Limb (tissue), 2 donors: ENCODE results near the gene NVL.
A peak's percentile ranks its signal among the peaks of the same experiment; 100 is the strongest.
"Not testable (repeated sequence)": the region's sequence is repeated elsewhere in the genome, so short reads cannot be mapped to it uniquely, and the experiment has no call there.

ENCODE experiments used
- DNase-seq, 2 donors: peaks; one replicate each; pipeline ENCODE4 v3.0.0-alpha.2; 2016; ENCODE audit errors: extremely low spot score in 2 of 2

The NVL gene

DNA sequence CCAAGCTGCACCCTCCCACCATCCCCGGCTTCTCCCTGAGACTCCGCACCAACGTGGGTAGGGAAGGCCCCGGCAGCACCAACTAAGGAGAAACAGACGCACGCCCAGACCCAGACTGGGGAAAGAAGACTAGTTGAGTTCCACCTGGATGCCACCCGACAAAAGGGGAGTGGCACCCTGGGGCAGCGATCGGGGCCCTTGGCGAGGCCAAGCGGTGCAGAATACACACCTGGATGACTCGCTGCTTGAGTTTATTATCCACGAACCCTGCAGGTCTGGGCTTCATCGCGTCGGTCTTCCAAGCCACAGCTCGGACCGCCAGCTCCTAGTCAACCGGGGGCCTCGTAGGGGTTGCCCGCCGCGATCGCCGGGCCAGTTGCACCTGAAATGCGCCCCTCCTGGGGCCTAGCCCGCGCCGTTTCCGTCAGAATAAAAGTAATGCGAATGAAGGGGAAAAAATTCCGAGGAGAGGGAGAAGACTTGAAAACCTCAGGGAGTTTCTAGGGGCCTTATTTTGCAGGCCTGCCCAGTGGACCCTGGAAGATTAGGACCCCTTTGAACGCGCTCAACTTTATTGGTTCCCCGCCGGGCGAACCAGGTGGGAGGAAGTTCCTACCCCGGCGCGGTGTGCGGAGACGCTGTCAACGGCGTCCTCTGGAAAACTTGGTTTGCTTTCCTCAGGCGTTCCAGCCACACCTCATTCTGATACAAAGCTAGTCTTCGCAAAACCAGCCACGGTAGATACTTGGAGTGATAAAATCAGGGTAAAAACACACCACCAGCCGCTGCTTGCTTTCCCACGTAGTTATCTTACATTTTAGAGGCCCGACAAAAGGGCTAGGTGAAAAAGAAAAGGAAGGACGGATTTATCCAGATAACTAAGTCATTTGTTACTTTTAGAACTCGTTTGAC is at the start of gene NVL:
Gene NVL, minus strand, starts transcription at position 331 of the 912 bp plus-strand sequence. Its CDS starts 45 bp downstream, at position 286.
- DNase-seq = peak; percentile 90 to 93

GRCh38 chr1:224378855-224379631 is 49.1 kb upstream of the NVL start:
- DNase-seq = no peak

- DNase-seq = no peak
Observed at GRCh38 chr1:224377676-224378006, 47.7 kb upstream of the NVL start.

GRCh38 chr1:224375059-224375458 is 45.1 kb upstream of the NVL start:
- DNase-seq = no peak

- no peak for DNase-seq
Observed at GRCh38 chr1:224373008-224373590, 43.1 kb upstream of the NVL start.

DNA sequence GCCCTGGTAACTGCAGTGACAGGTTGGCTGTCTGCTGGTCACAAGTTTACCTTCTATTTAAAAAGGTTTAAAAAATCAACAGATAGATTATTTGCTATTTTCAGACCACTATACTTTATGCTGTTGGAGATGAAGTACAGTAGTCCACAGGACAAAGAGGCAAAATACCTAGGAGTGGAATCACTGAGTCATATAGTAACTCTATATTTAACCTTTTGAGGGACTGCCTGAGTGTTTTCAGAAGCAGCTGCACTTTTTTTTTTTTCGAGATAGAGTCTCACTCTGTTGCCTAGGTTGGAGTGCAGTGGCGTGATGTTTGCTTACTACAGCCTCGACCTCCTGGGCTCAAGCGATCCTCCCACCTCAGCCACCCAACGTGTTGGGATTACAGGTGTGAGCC is 38.4 kb upstream of the NVL start:
- no peak for DNase-seq

- no peak for DNase-seq
Observed at GRCh38 chr1:224359207-224359606, 29.2 kb upstream of the NVL start.

GRCh38 chr1:224358237-224358636 is 28.3 kb upstream of the NVL start:
- no peak for DNase-seq

- DNase-seq = no peak
Observed at GRCh38 chr1:224357626-224358124, 27.7 kb upstream of the NVL start.

GRCh38 chr1:224356685-224357625 is 27.0 kb upstream of the NVL start, which contains the start of gene CNIH4:
TSS of gene CNIH4 (plus strand) at chr1:224356879. CDS start at chr1:224356925, 46 bp downstream.
- DNase-seq = peak; percentile 90 to 97

- no peak for DNase-seq
Observed at GRCh38 chr1:224353975-224354925, 24.3 kb upstream of the NVL start.

DNA sequence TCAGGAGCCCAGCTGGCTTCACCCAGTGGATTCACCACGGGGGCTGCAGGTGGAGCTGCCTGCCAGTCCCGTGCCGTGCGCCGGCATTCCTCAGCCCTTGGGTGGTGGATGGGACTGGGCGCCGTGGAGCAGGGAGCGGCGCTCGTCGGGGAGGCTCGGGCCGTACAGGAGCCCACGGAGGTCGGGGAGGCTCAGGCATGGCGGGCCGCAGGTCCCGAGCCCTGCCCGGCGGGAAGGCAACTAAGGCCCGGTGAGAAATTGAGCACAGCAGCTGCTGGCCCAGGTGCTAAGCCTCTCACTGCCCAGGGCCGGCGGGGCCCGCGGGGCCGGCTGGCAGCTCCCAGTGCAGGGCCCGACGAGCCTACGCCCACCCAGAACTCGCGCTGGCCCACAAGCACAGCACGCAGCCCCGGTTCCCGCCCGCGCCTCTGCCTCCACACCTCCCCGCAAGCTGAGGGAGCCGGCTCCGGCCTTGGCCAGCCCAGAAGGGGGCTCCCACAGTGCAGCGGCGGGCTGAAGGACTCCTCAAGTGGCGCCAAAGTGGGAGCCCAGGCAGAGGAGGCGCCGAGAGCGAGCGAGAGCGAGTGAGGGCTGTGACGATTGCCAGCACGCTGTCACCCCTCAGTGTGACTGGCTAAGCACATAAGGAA is 22.6 kb upstream of the NVL start:
- DNase-seq = not testable (repeated sequence)

- DNase-seq = not testable (repeated sequence)
Observed at GRCh38 chr1:224349716-224350115, 19.7 kb upstream of the NVL start.

GRCh38 chr1:224348137-224348536 is 18.2 kb upstream of the NVL start:
- DNase-seq = no peak

DNA sequence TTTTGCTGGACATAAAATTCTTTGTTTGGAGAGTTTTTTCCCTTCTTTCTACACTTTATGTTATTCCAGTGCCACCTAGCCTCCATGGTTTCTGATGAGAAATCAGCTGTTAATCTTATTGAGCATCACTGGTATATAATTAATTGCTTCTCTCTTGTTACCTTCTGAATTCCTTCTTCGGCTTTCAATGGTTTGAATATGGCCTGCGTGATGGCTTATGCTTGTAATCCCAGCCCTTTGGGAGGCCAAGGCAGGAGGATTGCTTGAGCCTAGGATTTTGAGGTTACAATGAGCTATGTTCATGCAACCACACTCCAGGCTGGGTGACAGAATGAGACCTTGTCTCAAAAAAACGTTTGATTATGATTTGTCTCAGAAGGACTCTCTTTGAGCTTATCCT is 13.7 kb upstream of the NVL start:
- no peak for DNase-seq

GRCh38 chr1:224340453-224341384 is 10.7 kb upstream of the NVL start:
- DNase-seq = peak in 1 of 2 donors; percentile 41

GRCh38 chr1:224339442-224340033 is 9.6 kb upstream of the NVL start:
- DNase-seq = no peak
